Stomach (tissue), 4 donors: Measurements from ENCODE around the gene PTTG1IP2.

Experiments used
- EP300 ChIP-seq: sonication (generic); formaldehyde crosslinking; IDR thresholded peaks from one replicate; pipeline ENCODE4 v1.6.1; 2017; ENCODE audit warnings: antibody characterized with exemption
- TF ChIP-seq, protein P1 (sequence below), 7 experiments: fragments of 450-650 bp in 4 of 7; fragments of 200-600 bp in 3 of 7; sonication (generic) in 3 of 7; IDR thresholded peaks; one replicate each; pipeline ENCODE4 v1.5.1; 2016 to 2019; ENCODE audit warnings: antibody characterized with exemption in 7 of 7, control low read depth in 2 of 7, mild to moderate bottlenecking in 1 of 7

DNA sequence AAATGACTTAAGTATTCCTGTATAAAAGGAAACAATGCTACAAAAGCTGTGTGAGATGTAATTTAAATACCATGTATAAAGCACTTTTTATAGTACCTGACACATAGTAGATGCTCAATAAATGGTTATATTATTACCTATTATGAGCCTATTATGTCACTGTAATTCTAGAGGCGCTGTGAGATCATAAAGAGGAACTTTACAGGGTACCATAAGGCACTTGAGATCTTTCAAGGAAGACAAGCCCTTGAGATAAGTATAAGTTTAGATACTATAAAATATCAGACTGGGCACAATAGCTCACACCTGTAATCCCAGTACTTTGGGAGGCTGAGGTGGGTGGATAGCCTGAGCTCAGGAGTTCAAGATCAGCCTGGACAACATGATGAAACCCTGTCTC is 38.3 kb downstream of the PTTG1IP2 start:
- TF ChIP-seq, protein P1, sequence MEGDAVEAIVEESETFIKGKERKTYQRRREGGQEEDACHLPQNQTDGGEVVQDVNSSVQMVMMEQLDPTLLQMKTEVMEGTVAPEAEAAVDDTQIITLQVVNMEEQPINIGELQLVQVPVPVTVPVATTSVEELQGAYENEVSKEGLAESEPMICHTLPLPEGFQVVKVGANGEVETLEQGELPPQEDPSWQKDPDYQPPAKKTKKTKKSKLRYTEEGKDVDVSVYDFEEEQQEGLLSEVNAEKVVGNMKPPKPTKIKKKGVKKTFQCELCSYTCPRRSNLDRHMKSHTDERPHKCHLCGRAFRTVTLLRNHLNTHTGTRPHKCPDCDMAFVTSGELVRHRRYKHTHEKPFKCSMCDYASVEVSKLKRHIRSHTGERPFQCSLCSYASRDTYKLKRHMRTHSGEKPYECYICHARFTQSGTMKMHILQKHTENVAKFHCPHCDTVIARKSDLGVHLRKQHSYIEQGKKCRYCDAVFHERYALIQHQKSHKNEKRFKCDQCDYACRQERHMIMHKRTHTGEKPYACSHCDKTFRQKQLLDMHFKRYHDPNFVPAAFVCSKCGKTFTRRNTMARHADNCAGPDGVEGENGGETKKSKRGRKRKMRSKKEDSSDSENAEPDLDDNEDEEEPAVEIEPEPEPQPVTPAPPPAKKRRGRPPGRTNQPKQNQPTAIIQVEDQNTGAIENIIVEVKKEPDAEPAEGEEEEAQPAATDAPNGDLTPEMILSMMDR (IDR thresholded peaks at IDR 0.05), result no peak
- TF ChIP-seq EP300, result no peak
